Vagina (tissue), 2 donors: ENCODE results near the gene RUBCN. TPM values are rescaled to one million over a fixed set of nuclear protein-coding genes. Genes with fewer than 3 reads are reported as not detected.
"Not testable (repeated sequence)": the region's sequence is repeated elsewhere in the genome, so short reads cannot be mapped to it uniquely, and the experiment has no call there.

ENCODE experiments used
- DNase-seq, 2 donors: peaks; one replicate each; pipeline ENCODE4 v3.0.0-alpha.2; 2017; ENCODE audit errors: extremely low spot score in 2 of 2
- H3K27ac ChIP-seq: fragments of 200-600 bp; sonication (generic); one replicate; pipeline ENCODE4 v1.5.1; 2019
- H3K27me3 ChIP-seq: fragments of 200-600 bp; sonication (generic); one replicate; pipeline ENCODE4 v1.5.1; 2019
- H3K36me3 ChIP-seq, 2 donors: fragments of 200-600 bp; sonication (generic); one replicate each; pipeline ENCODE4 v1.5.1; 2017 to 2019
- H3K4me1 ChIP-seq: fragments of 200-600 bp; sonication (generic); one replicate; pipeline ENCODE4 v1.5.1; 2019
- H3K4me3 ChIP-seq, 2 donors: fragments of 200-600 bp; sonication (generic); 1 replicate in 1 of 2; 2 replicates in 1 of 2; pipeline ENCODE4 v1.5.1; 2016 to 2019
- H3K9me3 ChIP-seq: fragments of 200-600 bp; sonication (generic); one replicate; pipeline ENCODE4 v1.5.1; 2019
- POLR2A ChIP-seq, 2 donors: fragments of 450-650 bp; IDR thresholded peaks; one replicate each; pipeline ENCODE4 v1.6.1; 2017; ENCODE audit warnings: antibody characterized with exemption in 2 of 2, mild to moderate bottlenecking in 2 of 2, moderate library complexity in 2 of 2
- POLR2AphosphoS5 ChIP-seq, 2 donors: sonication (generic); formaldehyde crosslinking; IDR thresholded peaks; one replicate each; pipeline ENCODE4 v1.9.0; 2017; ENCODE audit warnings: antibody characterized with exemption in 2 of 2, mild to moderate bottlenecking in 2 of 2, low read depth in 1 of 2; ENCODE audit not compliant: insufficient read depth in 1 of 2
- intact Hi-C: fragments of 100-400 bp; cut with DNase I; formaldehyde crosslinking; loops from one replicate; pipeline ENCODE4 v1.15.1; 2023
- total RNA-seq: library from RNA; depleted of rRNA; stranded (reverse); fragments of >200 nt; gene quantifications from one replicate; pipeline ENCODE4 v1.2.3, GENCODE V29; 2016
- TF ChIP-seq, protein P1 (sequence below), 3 experiments: fragments of 450-650 bp in 2 of 3; fragments of 200-600 bp in 1 of 3; sonication (generic) in 1 of 3; IDR thresholded peaks; one replicate each; pipeline ENCODE4 v1.5.1; 2017 to 2019; ENCODE audit warnings: antibody characterized with exemption in 3 of 3, mild to moderate bottlenecking in 2 of 3, moderate library complexity in 2 of 3

Gene RUBCN
- total RNA-seq, 1 donor from 2014 or later, result 48.6 TPM

DNA sequence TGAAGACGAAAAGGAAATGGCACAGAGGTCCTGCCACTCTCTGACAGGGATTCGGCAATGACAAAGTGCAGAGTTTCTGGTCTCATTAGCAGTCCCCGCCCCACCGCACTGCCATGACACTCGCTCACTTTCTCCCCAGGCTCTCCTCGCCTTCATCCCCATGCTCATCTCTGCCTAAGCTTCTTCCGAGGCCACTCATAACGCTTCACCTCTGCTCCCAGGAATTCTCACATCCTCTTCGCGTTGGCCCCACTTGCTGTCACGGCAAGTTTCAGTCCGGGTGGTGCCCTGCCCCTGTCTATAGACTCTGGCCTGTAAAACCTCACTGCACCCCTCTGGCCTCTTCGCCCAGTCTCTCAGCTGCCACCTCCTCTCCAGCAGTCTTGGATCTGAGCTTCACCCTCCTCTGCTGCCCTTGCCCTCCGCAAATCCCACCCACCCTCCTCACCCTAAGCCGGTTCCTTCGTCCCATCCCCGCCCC, 654 bp downstream of the RUBCN start:
- no peak for DNase-seq
- TF ChIP-seq, protein P1, sequence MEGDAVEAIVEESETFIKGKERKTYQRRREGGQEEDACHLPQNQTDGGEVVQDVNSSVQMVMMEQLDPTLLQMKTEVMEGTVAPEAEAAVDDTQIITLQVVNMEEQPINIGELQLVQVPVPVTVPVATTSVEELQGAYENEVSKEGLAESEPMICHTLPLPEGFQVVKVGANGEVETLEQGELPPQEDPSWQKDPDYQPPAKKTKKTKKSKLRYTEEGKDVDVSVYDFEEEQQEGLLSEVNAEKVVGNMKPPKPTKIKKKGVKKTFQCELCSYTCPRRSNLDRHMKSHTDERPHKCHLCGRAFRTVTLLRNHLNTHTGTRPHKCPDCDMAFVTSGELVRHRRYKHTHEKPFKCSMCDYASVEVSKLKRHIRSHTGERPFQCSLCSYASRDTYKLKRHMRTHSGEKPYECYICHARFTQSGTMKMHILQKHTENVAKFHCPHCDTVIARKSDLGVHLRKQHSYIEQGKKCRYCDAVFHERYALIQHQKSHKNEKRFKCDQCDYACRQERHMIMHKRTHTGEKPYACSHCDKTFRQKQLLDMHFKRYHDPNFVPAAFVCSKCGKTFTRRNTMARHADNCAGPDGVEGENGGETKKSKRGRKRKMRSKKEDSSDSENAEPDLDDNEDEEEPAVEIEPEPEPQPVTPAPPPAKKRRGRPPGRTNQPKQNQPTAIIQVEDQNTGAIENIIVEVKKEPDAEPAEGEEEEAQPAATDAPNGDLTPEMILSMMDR (IDR thresholded peaks at IDR 0.05), result no peak
- TF ChIP-seq POLR2A (IDR thresholded peaks at IDR 0.05), result no peak
- TF ChIP-seq POLR2AphosphoS5 (IDR thresholded peaks at IDR 0.05; ENCODE audit: insufficient read depth in 1 of 2, low read depth in 1 of 2), result no peak
- Histone ChIP-seq H3K27me3 (no peaks in the 10 kb centered on the region), H3K4me1 (peaks cover 22% of the 10 kb centered on the region), H3K27ac (peak overlapping the region; percentile 86), H3K4me3 (peak overlapping the region; percentile 94 to 97), H3K36me3 (no peaks in the 10 kb centered on the region), H3K9me3 (no peaks in the 10 kb centered on the region)
- intact Hi-C loops, result no loop called here

DNA sequence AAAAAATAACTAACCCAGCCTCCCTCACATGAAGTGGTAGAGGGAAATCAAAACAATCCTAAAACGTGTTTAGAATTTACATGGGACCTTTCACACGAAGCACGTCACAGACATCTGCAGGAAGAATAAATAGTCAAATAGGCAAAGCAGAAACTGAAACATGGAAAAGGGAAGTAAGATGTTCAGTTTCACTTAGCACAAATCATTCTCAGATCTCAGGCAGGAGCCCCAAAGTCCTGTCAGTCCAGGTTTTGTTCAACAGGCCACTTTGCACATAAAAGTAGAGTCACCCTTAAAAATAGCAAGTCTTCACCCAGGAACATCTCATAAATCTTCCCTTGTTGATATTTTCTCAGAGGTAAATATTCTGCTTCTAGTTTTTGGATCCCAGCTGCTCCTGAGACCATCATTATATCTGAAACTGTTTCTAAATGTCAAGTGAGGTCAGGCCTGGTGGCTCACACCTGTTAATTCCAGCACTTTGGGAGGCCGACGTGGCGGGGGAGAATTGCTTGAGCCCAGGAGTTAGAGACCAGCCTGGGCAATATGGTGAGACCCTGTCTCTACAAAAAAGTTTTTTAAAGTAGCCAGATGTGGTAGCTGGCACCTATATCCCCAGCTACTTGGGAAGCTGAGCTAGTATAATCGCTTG, 1.9 kb downstream of the RUBCN start:
- H3K36me3 ChIP-seq, result no peaks in the 10 kb centered on the region
- no peak overlapping the region for H3K27ac ChIP-seq
- no peak for TF ChIP-seq POLR2A (IDR thresholded peaks at IDR 0.05)
- TF ChIP-seq, protein P1 (IDR thresholded peaks at IDR 0.05), result no peak
- no peak for TF ChIP-seq POLR2AphosphoS5 (IDR thresholded peaks at IDR 0.05; ENCODE audit: insufficient read depth in 1 of 2, low read depth in 1 of 2)
- H3K9me3 ChIP-seq, result no peaks in the 10 kb centered on the region
- H3K4me3 ChIP-seq, result no peak overlapping the region
- intact Hi-C loops, result no loop called here
- no peak for DNase-seq
- H3K27me3 ChIP-seq, result no peaks in the 10 kb centered on the region
- peaks cover 26% of the 10 kb centered on the region for H3K4me1 ChIP-seq

DNA sequence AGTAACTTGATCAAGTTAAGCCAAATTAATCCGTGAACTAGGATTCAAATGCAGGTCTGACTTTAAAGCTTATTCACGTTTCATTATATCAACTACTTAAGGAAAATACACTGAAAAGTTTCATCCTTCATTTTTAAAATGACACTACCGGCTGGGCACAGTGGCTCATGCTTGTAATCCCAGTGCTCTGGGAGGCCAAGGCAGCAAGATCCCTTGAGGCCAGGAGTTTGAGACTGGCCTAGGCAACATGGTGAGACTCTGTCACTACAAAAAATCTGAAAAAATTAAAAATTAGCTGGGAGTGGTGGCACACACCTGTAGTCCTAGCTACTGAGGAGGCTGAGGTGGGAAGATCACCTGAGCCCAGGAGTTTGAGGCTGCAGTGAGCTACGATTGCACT, 3.7 kb downstream of the RUBCN start:
- H3K4me3 ChIP-seq, result no peak overlapping the region
- no peaks in the 10 kb centered on the region for H3K27me3 ChIP-seq
- intact Hi-C loops, result no loop called here
- H3K36me3 ChIP-seq, result no peaks in the 10 kb centered on the region
- no peak overlapping the region for H3K27ac ChIP-seq
- TF ChIP-seq POLR2A (IDR thresholded peaks at IDR 0.05), result no peak
- TF ChIP-seq POLR2AphosphoS5 (IDR thresholded peaks at IDR 0.05; ENCODE audit: insufficient read depth in 1 of 2, low read depth in 1 of 2), result no peak
- TF ChIP-seq, protein P1 (IDR thresholded peaks at IDR 0.05), result no peak
- H3K9me3 ChIP-seq, result no peaks in the 10 kb centered on the region
- H3K4me1 ChIP-seq, result peaks cover 26% of the 10 kb centered on the region
- no peak for DNase-seq

GRCh38 chr3:197731483-197731882, 5.2 kb downstream of the RUBCN start:
- intact Hi-C loops, result not testable (repeated sequence)
- peaks cover 20% of the 10 kb centered on the region for H3K4me1 ChIP-seq

DNA sequence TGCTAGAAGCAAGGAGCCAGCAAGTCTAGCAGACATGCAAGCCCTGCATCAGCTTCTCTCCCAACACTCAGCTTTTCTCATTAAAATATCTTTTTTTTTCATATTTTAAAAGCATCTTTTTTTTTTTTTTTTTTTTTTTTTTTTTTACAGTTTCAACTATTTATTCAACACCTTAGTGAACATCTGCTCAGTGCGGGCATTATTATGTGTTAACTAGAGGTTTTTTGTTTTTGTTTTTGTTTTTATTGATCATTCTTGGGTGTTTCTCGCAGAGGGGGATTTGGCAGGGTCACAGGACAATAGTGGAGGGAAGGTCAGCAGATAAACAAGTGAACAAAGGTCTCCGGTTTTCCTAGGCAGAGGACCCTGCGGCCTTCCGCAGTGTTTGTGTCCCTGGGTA, 5.9 kb downstream of the RUBCN start:
- H3K4me1 ChIP-seq, result peaks cover 15% of the 10 kb centered on the region
- H3K9me3 ChIP-seq, H3K27ac ChIP-seq, H3K4me3 ChIP-seq, H3K27me3 ChIP-seq, intact Hi-C loops, DNase-seq, H3K36me3 ChIP-seq: not testable (repeated sequence)

More at GRCh38 chr3:197731483-197731882, 5.2 kb downstream of the RUBCN start:
- not testable (repeated sequence) for H3K36me3 ChIP-seq, H3K9me3 ChIP-seq, H3K4me3 ChIP-seq, H3K27me3 ChIP-seq, DNase-seq, H3K27ac ChIP-seq

DNA sequence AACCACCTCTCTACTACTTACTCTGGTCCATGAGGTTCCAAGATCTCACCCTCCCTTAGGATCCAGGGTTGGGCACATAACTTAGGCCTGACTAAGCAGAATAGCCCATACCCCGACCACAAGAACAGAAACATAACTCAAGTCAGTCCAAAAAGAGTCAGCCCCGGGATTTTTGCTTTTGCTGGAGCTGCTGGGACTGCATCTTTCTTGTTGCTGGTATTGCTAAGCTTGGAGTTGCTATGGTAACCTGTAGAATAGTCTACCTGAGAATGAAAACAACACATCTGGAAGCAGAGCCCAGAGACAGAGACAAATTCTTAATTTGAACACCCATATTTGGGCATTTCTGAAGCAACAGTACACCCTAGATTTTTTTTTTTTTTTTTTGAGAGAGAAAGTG, 6.5 kb downstream of the RUBCN start:
- intact Hi-C loops, result no loop called here
- Histone ChIP-seq H3K27me3 (no peaks in the 10 kb centered on the region), H3K4me3 (no peak overlapping the region), H3K4me1 (peaks cover 9% of the 10 kb centered on the region), H3K9me3 (no peaks in the 10 kb centered on the region), H3K36me3 (no peaks in the 10 kb centered on the region), H3K27ac (no peak overlapping the region)
- no peak for TF ChIP-seq POLR2AphosphoS5 (IDR thresholded peaks at IDR 0.05; ENCODE audit: insufficient read depth in 1 of 2, low read depth in 1 of 2)
- no peak for TF ChIP-seq POLR2A (IDR thresholded peaks at IDR 0.05)
- TF ChIP-seq, protein P1 (IDR thresholded peaks at IDR 0.05), result no peak
- no peak for DNase-seq
